Ascending aorta (tissue), 2 donors: ENCODE measurements around the gene MYO3B. TPM values are rescaled to one million over a fixed set of nuclear protein-coding genes. Genes with fewer than 3 reads are reported as not detected.
"Not testable (repeated sequence)": the region's sequence is repeated elsewhere in the genome, so short reads cannot be mapped to it uniquely, and the experiment has no call there.

Experiments used
- DNase-seq, 2 donors: peaks; one replicate each; pipeline ENCODE4 v3.0.0-alpha.2; 2019; ENCODE audit warnings: low spot score in 2 of 2
- H3K27ac ChIP-seq, 2 donors: fragments of 200-600 bp; sonication (generic); one replicate each; pipeline ENCODE4 v1.5.1; 2016 to 2017; ENCODE audit warnings: mild to moderate bottlenecking in 1 of 2
- H3K27me3 ChIP-seq: fragments of 200-600 bp; sonication (generic); one replicate; pipeline ENCODE4 v1.5.1; 2017
- H3K36me3 ChIP-seq, 2 donors: fragments of 200-600 bp; sonication (generic); one replicate each; pipeline ENCODE4 v1.5.1; 2016
- H3K4me1 ChIP-seq, 2 donors: fragments of 200-600 bp; sonication (generic); one replicate each; pipeline ENCODE4 v1.5.1; 2016 to 2017; ENCODE audit warnings: mild to moderate bottlenecking in 1 of 2
- H3K4me3 ChIP-seq, 2 donors: fragments of 200-600 bp; sonication (generic); one replicate each; pipeline ENCODE4 v1.5.1; 2016 to 2017; ENCODE audit warnings: mild to moderate bottlenecking in 1 of 2
- H3K9me3 ChIP-seq, 2 donors: fragments of 200-600 bp; sonication (generic); one replicate each; pipeline ENCODE4 v1.5.1; 2016
- intact Hi-C: fragments of 100-400 bp; cut with DNase I; formaldehyde crosslinking; loops from one replicate; pipeline ENCODE4 v1.15.1; 2023
- total RNA-seq: library from RNA; depleted of rRNA; stranded (reverse); fragments of >200 nt; gene quantifications from one replicate; pipeline ENCODE4 v1.1.0, GENCODE V29; 2016
- TF ChIP-seq, protein P1 (sequence below), 3 experiments: fragments of 200-600 bp in 2 of 3; fragments of 450-650 bp in 1 of 3; sonication (generic) in 2 of 3; IDR thresholded peaks; one replicate each; pipeline ENCODE4 v1.5.1; 2016 to 2019; ENCODE audit warnings: antibody characterized with exemption in 3 of 3, mild to moderate bottlenecking in 1 of 3, moderate library complexity in 1 of 3

The MYO3B gene
- total RNA-seq, 1 donor from 2014 or later: not detected

DNA sequence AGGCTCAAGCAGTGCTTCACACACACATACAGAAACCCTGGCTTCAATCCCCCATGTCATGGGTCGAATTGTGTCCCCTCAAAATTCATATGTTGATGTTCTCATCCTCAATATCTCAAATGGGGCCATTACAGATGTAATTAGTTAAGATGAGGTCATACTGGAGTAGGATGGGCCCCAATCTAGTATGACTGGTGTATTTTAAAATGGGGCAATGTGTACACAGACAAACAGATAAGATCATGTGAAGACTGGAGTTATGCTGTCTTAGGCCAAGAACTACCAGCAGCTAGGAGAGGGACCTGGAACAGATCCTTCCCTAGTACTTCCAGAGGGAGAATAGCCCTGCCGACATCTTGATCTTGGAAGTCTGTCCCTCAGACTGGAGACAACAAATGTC lies 167.7 kb downstream of the MYO3B start:
- Histone ChIP-seq H3K27ac (no peak overlapping the region), H3K9me3 (no peaks in the 10 kb centered on the region), H3K27me3 (no peaks in the 10 kb centered on the region), H3K4me3 (no peak overlapping the region), H3K36me3 (no peaks in the 10 kb centered on the region), H3K4me1 (no peaks in the 10 kb centered on the region)
- no peak for DNase-seq
- TF ChIP-seq, protein P1, sequence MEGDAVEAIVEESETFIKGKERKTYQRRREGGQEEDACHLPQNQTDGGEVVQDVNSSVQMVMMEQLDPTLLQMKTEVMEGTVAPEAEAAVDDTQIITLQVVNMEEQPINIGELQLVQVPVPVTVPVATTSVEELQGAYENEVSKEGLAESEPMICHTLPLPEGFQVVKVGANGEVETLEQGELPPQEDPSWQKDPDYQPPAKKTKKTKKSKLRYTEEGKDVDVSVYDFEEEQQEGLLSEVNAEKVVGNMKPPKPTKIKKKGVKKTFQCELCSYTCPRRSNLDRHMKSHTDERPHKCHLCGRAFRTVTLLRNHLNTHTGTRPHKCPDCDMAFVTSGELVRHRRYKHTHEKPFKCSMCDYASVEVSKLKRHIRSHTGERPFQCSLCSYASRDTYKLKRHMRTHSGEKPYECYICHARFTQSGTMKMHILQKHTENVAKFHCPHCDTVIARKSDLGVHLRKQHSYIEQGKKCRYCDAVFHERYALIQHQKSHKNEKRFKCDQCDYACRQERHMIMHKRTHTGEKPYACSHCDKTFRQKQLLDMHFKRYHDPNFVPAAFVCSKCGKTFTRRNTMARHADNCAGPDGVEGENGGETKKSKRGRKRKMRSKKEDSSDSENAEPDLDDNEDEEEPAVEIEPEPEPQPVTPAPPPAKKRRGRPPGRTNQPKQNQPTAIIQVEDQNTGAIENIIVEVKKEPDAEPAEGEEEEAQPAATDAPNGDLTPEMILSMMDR (IDR thresholded peaks at IDR 0.05): no peak
- intact Hi-C loops: no loop called here

DNA sequence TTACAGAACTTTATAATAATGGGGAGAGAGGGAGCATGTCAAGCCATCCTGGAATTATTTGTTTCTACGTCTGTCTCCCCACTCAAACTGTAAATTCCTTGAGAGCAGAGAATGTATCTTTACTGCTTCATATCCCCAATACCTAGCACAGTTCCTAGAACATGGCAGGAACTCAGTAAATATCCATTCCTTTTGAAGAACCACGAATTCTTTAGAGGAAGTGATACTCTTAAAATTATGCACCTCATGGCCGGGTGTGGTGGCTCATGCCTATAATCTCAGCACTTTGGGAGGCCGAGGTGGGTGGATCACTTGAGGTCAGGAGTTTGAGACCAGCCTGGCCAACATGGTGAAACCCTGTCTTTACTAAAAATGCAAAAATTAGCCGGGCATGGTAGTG lies 171.3 kb downstream of the MYO3B start:
- intact Hi-C loops, H3K4me3 ChIP-seq, H3K9me3 ChIP-seq, H3K4me1 ChIP-seq, DNase-seq, H3K27ac ChIP-seq, H3K36me3 ChIP-seq, H3K27me3 ChIP-seq: not testable (repeated sequence)

GRCh38 chr2:170350929-170351826 lies 173.2 kb downstream of the MYO3B start:
- Histone ChIP-seq H3K9me3 (no peaks in the 10 kb centered on the region), H3K4me3 (no peak overlapping the region), H3K4me1 (no peaks in the 10 kb centered on the region), H3K27me3 (no peaks in the 10 kb centered on the region), H3K27ac (no peak overlapping the region), H3K36me3 (no peaks in the 10 kb centered on the region)
- TF ChIP-seq, protein P1 (IDR thresholded peaks at IDR 0.05): no peak
- DNase-seq: no peak
- intact Hi-C loops: no loop called here

GRCh38 chr2:170353723-170354122 lies 175.8 kb downstream of the MYO3B start:
- Histone ChIP-seq H3K27me3 (no peaks in the 10 kb centered on the region), H3K27ac (no peak overlapping the region), H3K4me1 (no peaks in the 10 kb centered on the region), H3K4me3 (no peak overlapping the region), H3K9me3 (no peaks in the 10 kb centered on the region), H3K36me3 (no peaks in the 10 kb centered on the region)
- TF ChIP-seq, protein P1 (IDR thresholded peaks at IDR 0.05): no peak
- DNase-seq: no peak
- intact Hi-C loops: no loop called here

DNA sequence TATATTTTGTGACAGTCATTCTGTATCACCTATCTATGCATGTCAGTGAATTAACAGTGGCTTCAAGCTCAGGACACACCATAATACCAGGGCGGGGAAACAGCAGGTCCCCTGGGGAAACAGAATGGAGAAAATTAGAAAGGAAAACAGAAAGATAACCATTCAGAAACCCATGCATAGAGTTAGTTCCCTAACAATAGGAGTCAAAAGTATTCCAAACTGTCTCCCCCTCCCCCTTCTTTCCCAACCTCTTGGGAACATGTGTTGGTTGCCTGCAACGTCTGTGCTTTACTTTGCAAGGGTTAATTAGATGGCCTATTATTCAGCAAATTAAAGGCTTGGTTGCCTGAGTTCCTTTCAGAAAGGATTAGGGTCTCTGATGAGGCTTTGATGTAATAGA lies 176.4 kb downstream of the MYO3B start:
- no peak overlapping the region for H3K27ac ChIP-seq
- TF ChIP-seq, protein P1 (IDR thresholded peaks at IDR 0.05): no peak
- no peak for DNase-seq
- H3K27me3 ChIP-seq: no peaks in the 10 kb centered on the region
- no peaks in the 10 kb centered on the region for H3K9me3 ChIP-seq
- intact Hi-C loops: no loop called here
- no peak overlapping the region for H3K4me3 ChIP-seq
- no peaks in the 10 kb centered on the region for H3K4me1 ChIP-seq
- no peaks in the 10 kb centered on the region for H3K36me3 ChIP-seq

- no peak for DNase-seq
- Histone ChIP-seq H3K36me3 (no peaks in the 10 kb centered on the region), H3K4me3 (no peak overlapping the region), H3K27me3 (no peaks in the 10 kb centered on the region), H3K9me3 (no peaks in the 10 kb centered on the region), H3K27ac (no peak overlapping the region), H3K4me1 (no peaks in the 10 kb centered on the region)
- TF ChIP-seq, protein P1 (IDR thresholded peaks at IDR 0.05): no peak
- intact Hi-C loops: no loop called here
Measured at GRCh38 chr2:170354855-170355780, 177.2 kb downstream of the MYO3B start.
